HL-60 (cell line): ENCODE results near the gene CCT5.

Source experiments
- DNase-seq, 2 experiments: peaks; one replicate each; pipeline ENCODE4 v3.0.0-alpha.2; 2010 to 2020; ENCODE audit warnings: low read depth in 1 of 2, low spot score in 1 of 2
- H3K27ac ChIP-seq: fragments of 250-450 bp; sonication (Bioruptor Pico); replicated peaks from 2 replicates; pipeline ENCODE4 v1.5.1; 2020; ENCODE audit warnings: mild to moderate bottlenecking, moderate library complexity
- H3K27me3 ChIP-seq: fragments of 250-450 bp; sonication (Bioruptor Pico); 2 replicates; pipeline ENCODE4 v1.5.1; 2021; ENCODE audit warnings: mild to moderate bottlenecking, moderate library complexity; ENCODE audit not compliant: insufficient read depth, poor library complexity, severe bottlenecking
- H3K4me3 ChIP-seq: replicated peaks from 2 replicates; pipeline ENCODE4 v1.5.1; 2011; ENCODE audit warnings: mild to moderate bottlenecking, control low read depth, low read length; ENCODE audit not compliant: insufficient read depth
- GABPA ChIP-seq: IDR thresholded peaks from 2 replicates; pipeline ENCODE4 v1.6.1; 2012; ENCODE audit warnings: low read depth
- POLR2AphosphoS5 ChIP-seq: IDR thresholded peaks from 2 replicates; pipeline ENCODE4 v1.6.1; 2012; ENCODE audit warnings: low read depth
- SPI1 ChIP-seq: IDR thresholded peaks from 2 replicates; pipeline ENCODE4 v1.6.1; 2012; ENCODE audit warnings: low read depth, mild to moderate bottlenecking, borderline replicate concordance
- TF ChIP-seq, protein P1 (sequence below): IDR thresholded peaks from 2 replicates; pipeline ENCODE4 v1.6.1; 2012; ENCODE audit warnings: low read depth; ENCODE audit not compliant: insufficient replicate concordance
- TF ChIP-seq, protein P2 (sequence below): IDR thresholded peaks from one replicate; pipeline ENCODE4 v1.5.1; 2011; ENCODE audit warnings: low read length, control low read depth, inconsistent platforms; ENCODE audit not compliant: insufficient read depth

CCT5 gene

DNA sequence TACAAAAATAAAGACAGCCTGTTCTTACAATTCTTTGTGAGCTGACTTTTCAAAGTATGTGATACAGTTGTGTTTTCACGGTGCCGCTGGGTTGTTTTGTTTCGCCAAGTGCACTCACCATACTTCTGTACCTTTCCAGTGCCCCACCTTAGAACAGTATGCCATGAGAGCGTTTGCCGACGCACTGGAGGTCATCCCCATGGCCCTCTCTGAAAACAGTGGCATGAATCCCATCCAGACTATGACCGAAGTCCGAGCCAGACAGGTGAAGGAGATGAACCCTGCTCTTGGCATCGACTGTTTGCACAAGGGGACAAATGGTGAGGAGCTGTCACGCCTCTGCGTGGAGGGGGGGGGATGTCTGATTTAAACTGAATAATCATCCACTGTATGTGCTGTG is 12.9 kb downstream of the CCT5 start:
- TF ChIP-seq POLR2AphosphoS5 (peak; percentile 38; the same call in 1 of the 2 replicates), GABPA (no peak), SPI1 (no peak)
- TF ChIP-seq, protein P1, sequence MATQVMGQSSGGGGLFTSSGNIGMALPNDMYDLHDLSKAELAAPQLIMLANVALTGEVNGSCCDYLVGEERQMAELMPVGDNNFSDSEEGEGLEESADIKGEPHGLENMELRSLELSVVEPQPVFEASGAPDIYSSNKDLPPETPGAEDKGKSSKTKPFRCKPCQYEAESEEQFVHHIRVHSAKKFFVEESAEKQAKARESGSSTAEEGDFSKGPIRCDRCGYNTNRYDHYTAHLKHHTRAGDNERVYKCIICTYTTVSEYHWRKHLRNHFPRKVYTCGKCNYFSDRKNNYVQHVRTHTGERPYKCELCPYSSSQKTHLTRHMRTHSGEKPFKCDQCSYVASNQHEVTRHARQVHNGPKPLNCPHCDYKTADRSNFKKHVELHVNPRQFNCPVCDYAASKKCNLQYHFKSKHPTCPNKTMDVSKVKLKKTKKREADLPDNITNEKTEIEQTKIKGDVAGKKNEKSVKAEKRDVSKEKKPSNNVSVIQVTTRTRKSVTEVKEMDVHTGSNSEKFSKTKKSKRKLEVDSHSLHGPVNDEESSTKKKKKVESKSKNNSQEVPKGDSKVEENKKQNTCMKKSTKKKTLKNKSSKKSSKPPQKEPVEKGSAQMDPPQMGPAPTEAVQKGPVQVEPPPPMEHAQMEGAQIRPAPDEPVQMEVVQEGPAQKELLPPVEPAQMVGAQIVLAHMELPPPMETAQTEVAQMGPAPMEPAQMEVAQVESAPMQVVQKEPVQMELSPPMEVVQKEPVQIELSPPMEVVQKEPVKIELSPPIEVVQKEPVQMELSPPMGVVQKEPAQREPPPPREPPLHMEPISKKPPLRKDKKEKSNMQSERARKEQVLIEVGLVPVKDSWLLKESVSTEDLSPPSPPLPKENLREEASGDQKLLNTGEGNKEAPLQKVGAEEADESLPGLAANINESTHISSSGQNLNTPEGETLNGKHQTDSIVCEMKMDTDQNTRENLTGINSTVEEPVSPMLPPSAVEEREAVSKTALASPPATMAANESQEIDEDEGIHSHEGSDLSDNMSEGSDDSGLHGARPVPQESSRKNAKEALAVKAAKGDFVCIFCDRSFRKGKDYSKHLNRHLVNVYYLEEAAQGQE = no peak
- TF ChIP-seq, protein P2, sequence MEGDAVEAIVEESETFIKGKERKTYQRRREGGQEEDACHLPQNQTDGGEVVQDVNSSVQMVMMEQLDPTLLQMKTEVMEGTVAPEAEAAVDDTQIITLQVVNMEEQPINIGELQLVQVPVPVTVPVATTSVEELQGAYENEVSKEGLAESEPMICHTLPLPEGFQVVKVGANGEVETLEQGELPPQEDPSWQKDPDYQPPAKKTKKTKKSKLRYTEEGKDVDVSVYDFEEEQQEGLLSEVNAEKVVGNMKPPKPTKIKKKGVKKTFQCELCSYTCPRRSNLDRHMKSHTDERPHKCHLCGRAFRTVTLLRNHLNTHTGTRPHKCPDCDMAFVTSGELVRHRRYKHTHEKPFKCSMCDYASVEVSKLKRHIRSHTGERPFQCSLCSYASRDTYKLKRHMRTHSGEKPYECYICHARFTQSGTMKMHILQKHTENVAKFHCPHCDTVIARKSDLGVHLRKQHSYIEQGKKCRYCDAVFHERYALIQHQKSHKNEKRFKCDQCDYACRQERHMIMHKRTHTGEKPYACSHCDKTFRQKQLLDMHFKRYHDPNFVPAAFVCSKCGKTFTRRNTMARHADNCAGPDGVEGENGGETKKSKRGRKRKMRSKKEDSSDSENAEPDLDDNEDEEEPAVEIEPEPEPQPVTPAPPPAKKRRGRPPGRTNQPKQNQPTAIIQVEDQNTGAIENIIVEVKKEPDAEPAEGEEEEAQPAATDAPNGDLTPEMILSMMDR = no peak
- Histone ChIP-seq H3K4me3 (no peak overlapping the region), H3K27ac (no peak overlapping the region), H3K27me3 (no peaks in the 10 kb centered on the region)
- DNase-seq = no peak

DNA sequence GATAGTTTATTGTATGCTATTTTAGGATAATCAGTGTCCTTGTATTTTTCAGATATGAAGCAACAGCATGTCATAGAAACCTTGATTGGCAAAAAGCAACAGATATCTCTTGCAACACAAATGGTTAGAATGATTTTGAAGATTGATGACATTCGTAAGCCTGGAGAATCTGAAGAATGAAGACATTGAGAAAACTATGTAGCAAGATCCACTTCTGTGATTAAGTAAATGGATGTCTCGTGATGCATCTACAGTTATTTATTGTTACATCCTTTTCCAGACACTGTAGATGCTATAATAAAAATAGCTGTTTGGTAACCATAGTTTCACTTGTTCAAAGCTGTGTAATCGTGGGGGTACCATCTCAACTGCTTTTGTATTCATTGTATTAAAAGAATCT is 14.5 kb downstream of the CCT5 start:
- Histone ChIP-seq H3K27me3 (no peaks in the 10 kb centered on the region), H3K27ac (no peak overlapping the region), H3K4me3 (no peak overlapping the region)
- peak in 1 of 2 experiments; percentile 36 for DNase-seq
- TF ChIP-seq, protein P2 = no peak
- no peak for TF ChIP-seq GABPA
- TF ChIP-seq, protein P1 = no peak
- TF ChIP-seq SPI1 = no peak
- no peak for TF ChIP-seq POLR2AphosphoS5

DNA sequence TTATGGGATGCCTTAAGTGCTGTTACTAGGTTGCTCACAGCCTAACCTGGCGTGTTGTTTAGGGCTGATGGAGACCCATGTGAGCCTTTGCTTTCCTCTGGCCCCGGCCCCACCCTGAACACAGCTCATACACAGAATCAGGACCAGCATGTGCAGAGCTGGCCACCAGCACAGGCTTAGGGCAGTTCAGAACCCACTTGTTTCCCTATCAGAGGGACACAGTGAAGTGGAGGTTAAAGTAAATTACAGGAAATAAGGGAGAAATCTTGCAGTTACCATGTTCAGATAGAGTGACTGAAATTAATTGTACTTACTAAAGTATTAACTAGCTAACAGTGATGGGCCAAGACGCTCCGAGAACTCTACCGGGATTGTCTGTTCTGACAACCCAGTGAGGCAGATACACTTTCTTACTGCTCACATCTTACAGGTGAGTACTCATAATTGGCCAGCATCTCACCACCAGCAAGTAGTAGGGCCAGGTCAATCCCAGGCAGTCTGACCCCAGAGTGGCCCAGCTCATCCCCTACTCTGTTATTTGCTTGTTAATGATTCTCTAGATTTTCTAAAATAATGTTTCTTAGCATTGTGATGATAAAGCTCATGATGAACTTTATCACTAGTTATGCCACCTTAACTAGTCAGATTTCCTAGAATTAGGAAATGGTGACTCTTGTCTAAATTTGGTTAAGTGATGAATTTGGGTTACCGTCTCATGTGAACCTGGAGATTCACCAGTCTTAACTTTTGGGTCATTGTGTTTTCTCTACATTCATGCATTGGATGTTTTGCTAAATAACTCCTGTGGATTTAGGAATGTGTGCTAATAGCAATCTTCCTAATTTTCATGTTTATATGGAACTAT is 15.4 kb downstream of the CCT5 start:
- DNase-seq = no peak
- TF ChIP-seq POLR2AphosphoS5 = peak; percentile 70; the same call in 1 of the 2 replicates
- TF ChIP-seq SPI1 = no peak
- Histone ChIP-seq H3K27me3 (no peaks in the 10 kb centered on the region), H3K27ac (no peak overlapping the region), H3K4me3 (no peak overlapping the region)

DNA sequence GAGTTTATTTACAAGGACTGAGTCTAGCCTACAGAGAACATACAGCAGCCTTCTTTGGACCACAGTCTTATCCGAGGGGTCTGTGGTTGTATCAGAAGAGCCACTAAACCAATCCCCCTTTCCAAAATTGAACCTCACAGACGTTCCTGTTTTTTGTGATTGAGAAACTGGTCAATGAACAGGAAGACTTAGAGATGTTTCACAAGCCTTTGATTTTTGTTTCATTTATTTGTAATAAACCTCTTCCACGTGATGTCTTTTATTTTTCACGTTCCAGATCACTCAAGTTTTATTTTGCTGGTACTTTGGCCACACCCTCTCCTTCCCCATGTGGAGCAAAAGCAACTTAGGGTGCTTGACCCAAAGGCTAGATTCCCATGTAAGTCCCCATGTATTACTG is 16.1 kb downstream of the CCT5 start:
- no peak overlapping the region for H3K27ac ChIP-seq
- no peak for DNase-seq
- TF ChIP-seq, protein P2 = no peak
- TF ChIP-seq POLR2AphosphoS5 (no peak), GABPA (no peak), SPI1 (no peak)
- TF ChIP-seq, protein P1 = no peak
- H3K4me3 ChIP-seq = no peak overlapping the region
- H3K27me3 ChIP-seq = no peaks in the 10 kb centered on the region
